ENCODE data around the gene GPS1. TPM values are rescaled to one million over a fixed set of nuclear protein-coding genes. Genes with fewer than 3 reads are reported as not detected.

The GPS1 gene
- total and polyA plus RNA-seq, 2 of the 4 experiments (the other 2 are of a cell fraction): 157 to 181 TPM

DNA sequence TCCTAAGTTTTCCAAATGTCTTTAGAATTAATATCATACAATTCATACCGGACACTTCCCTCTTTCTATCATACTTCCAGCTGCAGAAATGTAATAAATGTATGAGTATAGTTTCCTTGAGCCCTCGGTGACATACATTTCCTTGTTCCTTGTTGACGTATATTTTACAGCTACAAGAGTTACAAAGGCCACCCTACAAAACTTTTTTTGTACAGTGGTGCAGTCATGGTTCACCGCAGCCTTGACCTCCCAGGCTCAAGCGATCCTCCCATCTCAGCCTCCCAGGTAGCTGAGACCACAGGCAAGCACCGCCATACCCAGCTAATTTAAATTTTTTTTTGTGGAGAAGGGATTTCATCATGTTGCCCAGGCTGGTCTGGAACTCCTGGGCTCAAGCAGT, 21.1 kb downstream of the GPS1 start:
- no peaks in the 10 kb centered on the region for H3K4me1 ChIP-seq (ENCODE audit: control insufficient read depth, insufficient read depth, low read length)
- POLR2A ChIA-PET (ENCODE audit: unreplicated experiment): no interaction called here
- in situ Hi-C loops (cut with MboI; ENCODE audit: low sequenced_read_pairs): no loop called here

More for the DNA sequence above, 21.1 kb downstream of the GPS1 start:
- Histone ChIP-seq H2BK20ac (ENCODE audit: low read depth, low read length) (no peak overlapping the region), H3K9ac (ENCODE audit: low read depth, low read length) (no peak overlapping the region), H3K14ac (replicated peaks; ENCODE audit: low read depth, low read length) (no peak overlapping the region), H3K23ac (ENCODE audit: low read depth, low read length) (no peak overlapping the region), H2AFZ (replicated peaks; ENCODE audit: low read length, poor library complexity) (no peak overlapping the region), H2BK15ac (ENCODE audit: low read depth, low read length) (no peak overlapping the region), H3K27ac (ENCODE audit: insufficient read depth, low read length) (no peak overlapping the region), H3K79me1 (ENCODE audit: low read depth in 1 of 2, low read length in 2 of 2) (no peaks in the 10 kb centered on the region), H4K20me1 (ENCODE audit: insufficient read depth, low read length) (no peaks in the 10 kb centered on the region), H4K5ac (ENCODE audit: low read depth, low read length) (no peak overlapping the region), H3K27me3 (ENCODE audit: control insufficient read depth, insufficient read depth, low read length) (no peaks in the 10 kb centered on the region), H2AK9ac (replicated peaks; ENCODE audit: low read depth, low read length, poor library complexity) (no peak overlapping the region), H3K9me3 (ENCODE audit: control insufficient read depth, insufficient read depth, low read length) (no peaks in the 10 kb centered on the region), H4K8ac (ENCODE audit: low read depth in 2 of 2, low read length in 2 of 2) (no peak overlapping the region), H3K56ac (ENCODE audit: extremely low read depth, insufficient read depth, low read length) (no peak overlapping the region), H2AK5ac (ENCODE audit: low read depth, low read length) (no peak overlapping the region), H3K9me1 (ENCODE audit: insufficient read depth, low read length) (no peaks in the 10 kb centered on the region), H3K4me3 (ENCODE audit: insufficient read depth, low read depth, low read length) (no peak overlapping the region), H3K36me3 (ENCODE audit: control insufficient read depth, insufficient read depth, low read length) (no peaks in the 10 kb centered on the region), H3K18ac (ENCODE audit: low read depth, low read length) (no peak overlapping the region), H2BK5ac (ENCODE audit: low read depth, low read length, poor library complexity, severe bottlenecking) (no peak overlapping the region), H2BK120ac (ENCODE audit: low read depth, low read length) (no peak overlapping the region), H3K4ac (ENCODE audit: low read depth, low read length) (no peak overlapping the region), H4K91ac (ENCODE audit: insufficient read depth, low read depth, low read length) (no peak overlapping the region), H3K4me2 (ENCODE audit: low read depth, low read length) (no peak overlapping the region)
- intact Hi-C loops (cut with micrococcal nuclease) (no loop called here), dilution Hi-C loops (cut with HindIII; ENCODE audit: low sequenced_read_pairs, unreplicated experiment) (no loop called here)
- ATAC-seq (ENCODE audit: low read depth) (no peak), DNase-seq (no peak)
- no TSS peak for BruUV-seq (replicated peaks)
- no CpG with 5 or more reads among the region's 6 CpGs for WGBS, 2 experiments (ENCODE audit: extremely low coverage in 2 of 2, insufficient read length in 1 of 2)
- TF ChIP-seq SMC3 (IDR thresholded peaks at IDR 0.05; ENCODE audit: low read depth, low read length) (no peak), RAD21 (IDR thresholded peaks at IDR 0.05; ENCODE audit: low read length) (no peak)
- CTCF ChIA-PET: no interaction called here

All from IMR-90 (cell line).